Dendritic cell treated with granulocyte-macrophage colony-stimulating factor and Interleukin-4, amounts not matched to agents 40 ng/mL and 50 ng/mL, for 4 days (primary cell): ENCODE results near the gene ANKUB1.
A peak's percentile ranks its signal among the peaks of the same experiment; 100 is the strongest.
"Not testable (repeated sequence)": the region's sequence is repeated elsewhere in the genome, so short reads cannot be mapped to it uniquely, and the experiment has no call there.

Source experiments
- H3K27ac Mint-ChIP-seq: one replicate; pipeline ENCODE4 v1.8.0; 2022; ENCODE audit warnings: mild to moderate bottlenecking, mixed read lengths
- H3K27me3 Mint-ChIP-seq: one replicate; pipeline ENCODE4 v1.8.0; 2022; ENCODE audit warnings: mild to moderate bottlenecking, mixed read lengths
- H3K36me3 Mint-ChIP-seq: one replicate; pipeline ENCODE4 v1.8.0; 2022; ENCODE audit warnings: low read depth, mixed read lengths
- H3K4me1 Mint-ChIP-seq: one replicate; pipeline ENCODE4 v1.8.0; 2022; ENCODE audit warnings: low read depth, mixed read lengths
- H3K4me3 Mint-ChIP-seq: one replicate; pipeline ENCODE4 v1.8.0; 2022; ENCODE audit warnings: mild to moderate bottlenecking, moderate library complexity, mixed read lengths
- H3K9me3 Mint-ChIP-seq: one replicate; pipeline ENCODE4 v1.8.0; 2022; ENCODE audit warnings: mixed read lengths
- intact Hi-C: fragments of 100-400 bp; cut with micrococcal nuclease; formaldehyde crosslinking; loops from one replicate; pipeline ENCODE4 v1.15.0; 2022

The ANKUB1 gene

GRCh38 chr3:149792452-149793270, at the start of gene ANKUB1:
Gene ANKUB1 (minus strand): TSS chr3:149792554. CDS start chr3:149792366, 188 bp downstream.
- H3K27me3 Mint-ChIP-seq = no peaks in the 10 kb centered on the region
- H3K9me3 Mint-ChIP-seq = no peaks in the 10 kb centered on the region
- peaks cover 17% of the 10 kb centered on the region for H3K4me1 Mint-ChIP-seq

GRCh38 chr3:149839896-149840295, 47.5 kb upstream of the ANKUB1 start:
- intact Hi-C loops = no loop called here
- Mint-ChIP-seq H3K27ac (no peak overlapping the region), H3K27me3 (no peaks in the 10 kb centered on the region), H3K4me1 (peaks cover 36% of the 10 kb centered on the region), H3K9me3 (peaks cover 22% of the 10 kb centered on the region), H3K36me3 (peaks cover 61% of the 10 kb centered on the region), H3K4me3 (no peak overlapping the region)

More at GRCh38 chr3:149792452-149793270, at the start of gene ANKUB1:
- intact Hi-C loops = no loop called here
- no peak within 1 kb of the TSS for H3K4me3 Mint-ChIP-seq
- H3K27ac Mint-ChIP-seq = no peak within 1 kb of the TSS
- H3K36me3 Mint-ChIP-seq = no peaks in the 10 kb centered on the region

GRCh38 chr3:149839469-149839868, 47.1 kb upstream of the ANKUB1 start:
- H3K4me1 Mint-ChIP-seq = peaks cover 33% of the 10 kb centered on the region
- H3K9me3 Mint-ChIP-seq = peaks cover 26% of the 10 kb centered on the region
- H3K4me3 Mint-ChIP-seq, H3K27ac Mint-ChIP-seq, intact Hi-C loops, H3K27me3 Mint-ChIP-seq: not testable (repeated sequence)
- peaks cover 63% of the 10 kb centered on the region for H3K36me3 Mint-ChIP-seq

- peaks cover 25% of the 10 kb centered on the region for H3K4me1 Mint-ChIP-seq
- H3K27me3 Mint-ChIP-seq, H3K4me3 Mint-ChIP-seq, H3K27ac Mint-ChIP-seq, intact Hi-C loops: not testable (repeated sequence)
- peaks cover 33% of the 10 kb centered on the region for H3K9me3 Mint-ChIP-seq
- H3K36me3 Mint-ChIP-seq = peaks cover 67% of the 10 kb centered on the region
These were observed 46.1 kb upstream of the ANKUB1 start for GRCh38 chr3:149838491-149838890.

GRCh38 chr3:149833241-149833640, 40.9 kb upstream of the ANKUB1 start:
- no peak overlapping the region for H3K27ac Mint-ChIP-seq
- H3K9me3 Mint-ChIP-seq = peaks cover 59% of the 10 kb centered on the region
- peaks cover 6% of the 10 kb centered on the region for H3K4me1 Mint-ChIP-seq
- no peaks in the 10 kb centered on the region for H3K27me3 Mint-ChIP-seq
- intact Hi-C loops = no loop called here
- H3K4me3 Mint-ChIP-seq = no peak overlapping the region
- H3K36me3 Mint-ChIP-seq = peaks cover 82% of the 10 kb centered on the region

- Mint-ChIP-seq H3K36me3 (peaks cover 71% of the 10 kb centered on the region), H3K9me3 (peaks cover 48% of the 10 kb centered on the region), H3K4me1 (peaks cover 6% of the 10 kb centered on the region), H3K27ac (no peak overlapping the region), H3K4me3 (no peak overlapping the region), H3K27me3 (no peaks in the 10 kb centered on the region)
- intact Hi-C loops = no loop called here
These were observed 39.7 kb upstream of the ANKUB1 start for GRCh38 chr3:149832086-149832485.

- Mint-ChIP-seq H3K27me3 (no peaks in the 10 kb centered on the region), H3K36me3 (peaks cover 63% of the 10 kb centered on the region), H3K27ac (no peak overlapping the region), H3K4me1 (peaks cover 7% of the 10 kb centered on the region), H3K4me3 (no peak overlapping the region), H3K9me3 (peaks cover 48% of the 10 kb centered on the region)
- intact Hi-C loops = no loop called here
These were observed 39.0 kb upstream of the ANKUB1 start for GRCh38 chr3:149831321-149831720.

GRCh38 chr3:149830902-149831301, 38.5 kb upstream of the ANKUB1 start:
- Mint-ChIP-seq H3K4me3 (no peak overlapping the region), H3K4me1 (peaks cover 11% of the 10 kb centered on the region), H3K27me3 (no peaks in the 10 kb centered on the region), H3K9me3 (peaks cover 48% of the 10 kb centered on the region), H3K36me3 (peaks cover 63% of the 10 kb centered on the region), H3K27ac (no peak overlapping the region)
- intact Hi-C loops = no loop called here

GRCh38 chr3:149829631-149830030, 37.3 kb upstream of the ANKUB1 start:
- Mint-ChIP-seq H3K9me3 (peaks cover 36% of the 10 kb centered on the region), H3K36me3 (peaks cover 59% of the 10 kb centered on the region)
- not testable (repeated sequence) for H3K27me3 Mint-ChIP-seq

GRCh38 chr3:149828390-149828789, 36.0 kb upstream of the ANKUB1 start:
- intact Hi-C loops = loop anchor here (10.0 kb wide), 1 partner anchor 56 kb away; no protein-coding TSS in a partner anchor
- no peak overlapping the region for H3K27ac Mint-ChIP-seq
- H3K4me3 Mint-ChIP-seq = no peak overlapping the region
- peaks cover 27% of the 10 kb centered on the region for H3K9me3 Mint-ChIP-seq
- H3K36me3 Mint-ChIP-seq = peaks cover 59% of the 10 kb centered on the region
- H3K27me3 Mint-ChIP-seq = no peaks in the 10 kb centered on the region
- H3K4me1 Mint-ChIP-seq = peaks cover 24% of the 10 kb centered on the region

More at GRCh38 chr3:149829631-149830030, 37.3 kb upstream of the ANKUB1 start:
- H3K4me1 Mint-ChIP-seq = peaks cover 19% of the 10 kb centered on the region
- not testable (repeated sequence) for H3K4me3 Mint-ChIP-seq, H3K27ac Mint-ChIP-seq
- intact Hi-C loops = loop anchor here (10.0 kb wide), 1 partner anchor 55 kb away; no protein-coding TSS in a partner anchor

- H3K9me3 Mint-ChIP-seq = peaks cover 16% of the 10 kb centered on the region
- peaks cover 53% of the 10 kb centered on the region for H3K36me3 Mint-ChIP-seq
- intact Hi-C loops = loop anchor here (10.0 kb wide), 1 partner anchor 58 kb away; no protein-coding TSS in a partner anchor
- H3K4me1 Mint-ChIP-seq = peaks cover 24% of the 10 kb centered on the region
- no peak overlapping the region for H3K27ac Mint-ChIP-seq
- H3K27me3 Mint-ChIP-seq = no peaks in the 10 kb centered on the region
- no peak overlapping the region for H3K4me3 Mint-ChIP-seq
These were observed 34.3 kb upstream of the ANKUB1 start for GRCh38 chr3:149826636-149827035.

GRCh38 chr3:149820183-149820582, 27.8 kb upstream of the ANKUB1 start:
- no peaks in the 10 kb centered on the region for H3K27me3 Mint-ChIP-seq
- intact Hi-C loops = loop anchor here (5.0 to 10.0 kb wide), 2 partner anchors 37 to 65 kb away; no protein-coding TSS in a partner anchor
- H3K9me3 Mint-ChIP-seq = peaks cover 8% of the 10 kb centered on the region
- H3K36me3 Mint-ChIP-seq = peaks cover 48% of the 10 kb centered on the region
- no peak overlapping the region for H3K4me3 Mint-ChIP-seq
- peaks cover 40% of the 10 kb centered on the region for H3K4me1 Mint-ChIP-seq
- no peak overlapping the region for H3K27ac Mint-ChIP-seq

GRCh38 chr3:149819432-149819831, 27.1 kb upstream of the ANKUB1 start:
- Mint-ChIP-seq H3K36me3 (peaks cover 46% of the 10 kb centered on the region), H3K9me3 (peaks cover 8% of the 10 kb centered on the region), H3K27ac (peak overlapping the region; percentile 6), H3K4me1 (peaks cover 39% of the 10 kb centered on the region), H3K4me3 (no peak overlapping the region), H3K27me3 (no peaks in the 10 kb centered on the region)
- intact Hi-C loops = loop anchor here (5.0 to 10.0 kb wide), 2 partner anchors 37 to 675 kb away; no protein-coding TSS in a partner anchor

- Mint-ChIP-seq H3K27me3 (no peaks in the 10 kb centered on the region), H3K27ac (peak overlapping the region; percentile 96), H3K36me3 (peaks cover 50% of the 10 kb centered on the region), H3K4me1 (peaks cover 39% of the 10 kb centered on the region), H3K4me3 (peak overlapping the region; percentile 79), H3K9me3 (peaks cover 5% of the 10 kb centered on the region)
- intact Hi-C loops = loop anchor here (5.0 to 10.0 kb wide), 2 partner anchors 35 to 672 kb away; no protein-coding TSS in a partner anchor
These were observed 24.6 kb upstream of the ANKUB1 start for GRCh38 chr3:149816986-149817385.
